Kidney (tissue), 14 donors: ENCODE results near the gene PPARG. TPM values are rescaled to one million over a fixed set of nuclear protein-coding genes. Genes with fewer than 3 reads are reported as not detected.

ENCODE experiments used
- DNase-seq, 5 donors: peaks; one replicate each; pipeline ENCODE4 v3.0.0-alpha.2; 2013 to 2020
- FAIRE-seq: peaks from 2 replicates; lab custom pipeline; 2012; peaks lifted over from hg19 to GRCh38; lab: Jason Lieb, UNC
- H3K27ac ChIP-seq, 2 donors: one replicate each; pipeline ENCODE4 v1.7.0; 2013; ENCODE audit warnings: low read depth in 2 of 2, low read length in 2 of 2, inconsistent platforms in 1 of 2
- H3K27me3 ChIP-seq: one replicate; pipeline ENCODE4 v1.7.1; 2013; ENCODE audit warnings: low read length, inconsistent platforms; ENCODE audit not compliant: control insufficient read depth, insufficient read depth
- H3K36me3 ChIP-seq, 3 donors: one replicate each; pipeline versions ENCODE4 v1.7.0 to v1.7.1; 2013; ENCODE audit warnings: low read length in 3 of 3, control low read depth in 1 of 3, inconsistent platforms in 1 of 3; ENCODE audit not compliant: insufficient read depth in 3 of 3, control insufficient read depth in 2 of 3
- H3K4me1 ChIP-seq, 3 donors: one replicate each; pipeline versions ENCODE4 v1.7.0 to v1.7.1; 2013; ENCODE audit warnings: low read length in 3 of 3, inconsistent platforms in 1 of 3, low read depth in 1 of 3; ENCODE audit not compliant: control insufficient read depth in 2 of 3, insufficient read depth in 2 of 3
- H3K4me3 ChIP-seq, 3 donors: one replicate each; pipeline versions ENCODE4 v1.7.0 to v1.8.1; 2013; ENCODE audit warnings: low read length in 3 of 3, control low read depth in 1 of 3, inconsistent platforms in 1 of 3
- H3K9ac ChIP-seq, 3 donors: one replicate each; pipeline versions ENCODE4 v1.7.0 to v1.7.1; 2013; ENCODE audit warnings: low read length in 3 of 3, control low read depth in 1 of 3, inconsistent platforms in 1 of 3
- H3K9me3 ChIP-seq, 3 donors: one replicate each; pipeline versions ENCODE4 v1.7.0 to v1.7.1; 2013; ENCODE audit warnings: low read length in 3 of 3, control low read depth in 1 of 3, inconsistent platforms in 1 of 3; ENCODE audit not compliant: control insufficient read depth in 2 of 3, insufficient read depth in 1 of 3
- intact Hi-C: fragments of 100-400 bp; cut with DNase I; formaldehyde crosslinking; loops from one replicate; pipeline ENCODE4 v1.11.1; 2022
- polyA plus RNA-seq: library from polyadenylated mRNA; stranded (reverse); fragments of 350-450 nt; fragmentation: Illumina TruSeq; extraction: RNeasy Lipid Tissue Mini Kit (QIAGEN cat#74804); gene quantifications from one replicate; pipeline ENCODE4 v1.2.3, GENCODE V29; 2014; ENCODE audit warnings: low read depth, low replicate concordance; ENCODE audit not compliant: insufficient read depth
- total RNA-seq: library from RNA; stranded (reverse); fragmentation: NEBNext Ultra II Directional; extraction: Animal tissue kit (Norgen Biotek cat#: 25700); gene quantifications from one replicate; pipeline ENCODE4 v1.2.1, GENCODE V29; 2021
- TF ChIP-seq, protein P1 (sequence below): IDR thresholded peaks from 3 replicates; pipeline ENCODE4 v1.5.1; 2012; ENCODE audit warnings: mild to moderate bottlenecking, moderate library complexity, borderline replicate concordance; ENCODE audit not compliant: insufficient read depth; ENCODE audit errors: extremely low read depth
- donor health status: control.
- donor health status: control.
- donor health status: control.
- donor health status: control.
- donor health status: control.
- donor health status: DM: yes; HTN: yes; CAD: no.
- donor health status: Normal renal cell carcinoma (clear cell type).

PPARG gene
- total and polyA plus RNA-seq, 2 donors from 2014 or later, result 19.0 to 19.2 TPM

DNA sequence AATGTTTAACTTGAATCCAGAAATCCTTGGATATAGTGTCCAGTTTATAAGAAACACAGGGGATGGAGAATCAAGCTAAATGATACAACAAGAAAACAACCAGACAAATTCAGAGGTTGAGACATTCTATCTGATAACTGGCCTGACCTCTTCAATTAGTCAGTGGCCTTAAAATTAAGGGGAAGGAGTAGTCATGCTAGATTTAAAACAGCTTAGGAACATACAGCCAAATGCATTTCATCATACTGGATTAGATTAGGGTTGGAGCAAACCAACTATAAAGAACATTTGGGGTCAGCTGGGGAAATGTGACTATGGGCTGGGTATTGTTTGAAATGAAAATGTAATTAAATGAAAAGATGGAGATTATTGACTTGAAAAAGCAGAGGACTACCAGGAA lies 53.3 kb downstream of the PPARG start:
- Histone ChIP-seq H3K9ac (no peak overlapping the region), H3K4me3 (no peak overlapping the region), H3K27ac (no peak overlapping the region), H3K9me3 (no peaks in the 10 kb centered on the region), H3K4me1 (peaks cover 0 to 20% (median 0%) of the 10 kb centered on the region in 3 donors), H3K27me3 (no peaks in the 10 kb centered on the region), H3K36me3 (no peaks in the 10 kb centered on the region)
- FAIRE-seq (no peak), DNase-seq (no peak)
- TF ChIP-seq, protein P1, sequence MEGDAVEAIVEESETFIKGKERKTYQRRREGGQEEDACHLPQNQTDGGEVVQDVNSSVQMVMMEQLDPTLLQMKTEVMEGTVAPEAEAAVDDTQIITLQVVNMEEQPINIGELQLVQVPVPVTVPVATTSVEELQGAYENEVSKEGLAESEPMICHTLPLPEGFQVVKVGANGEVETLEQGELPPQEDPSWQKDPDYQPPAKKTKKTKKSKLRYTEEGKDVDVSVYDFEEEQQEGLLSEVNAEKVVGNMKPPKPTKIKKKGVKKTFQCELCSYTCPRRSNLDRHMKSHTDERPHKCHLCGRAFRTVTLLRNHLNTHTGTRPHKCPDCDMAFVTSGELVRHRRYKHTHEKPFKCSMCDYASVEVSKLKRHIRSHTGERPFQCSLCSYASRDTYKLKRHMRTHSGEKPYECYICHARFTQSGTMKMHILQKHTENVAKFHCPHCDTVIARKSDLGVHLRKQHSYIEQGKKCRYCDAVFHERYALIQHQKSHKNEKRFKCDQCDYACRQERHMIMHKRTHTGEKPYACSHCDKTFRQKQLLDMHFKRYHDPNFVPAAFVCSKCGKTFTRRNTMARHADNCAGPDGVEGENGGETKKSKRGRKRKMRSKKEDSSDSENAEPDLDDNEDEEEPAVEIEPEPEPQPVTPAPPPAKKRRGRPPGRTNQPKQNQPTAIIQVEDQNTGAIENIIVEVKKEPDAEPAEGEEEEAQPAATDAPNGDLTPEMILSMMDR, result no peak
- intact Hi-C loops, result no loop called here

DNA sequence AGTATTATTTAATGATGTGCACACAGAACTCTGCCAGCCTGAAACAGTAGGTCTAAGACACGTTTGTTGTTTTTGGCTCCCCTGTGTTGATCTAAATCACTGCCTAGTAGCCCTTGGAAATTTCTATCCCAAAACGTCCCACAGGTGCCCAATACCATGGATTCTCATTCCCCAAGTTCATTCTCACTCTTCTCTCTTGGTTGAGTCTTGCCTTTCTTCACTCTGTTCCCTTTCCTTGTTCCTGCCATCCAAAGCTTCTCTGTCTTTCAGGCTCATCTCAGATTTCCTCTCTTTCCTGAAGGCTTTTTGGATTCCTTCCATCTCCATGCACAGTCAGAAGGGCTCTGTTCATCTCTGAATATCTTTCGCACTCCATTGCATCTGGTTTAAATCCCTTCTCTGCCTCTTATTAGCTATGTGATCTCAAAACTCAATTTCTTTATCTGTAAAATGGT lies 54.2 kb downstream of the PPARG start:
- FAIRE-seq, result no peak
- no peaks in the 10 kb centered on the region for H3K9me3 ChIP-seq
- H3K4me3 ChIP-seq, result no peak overlapping the region

DNA sequence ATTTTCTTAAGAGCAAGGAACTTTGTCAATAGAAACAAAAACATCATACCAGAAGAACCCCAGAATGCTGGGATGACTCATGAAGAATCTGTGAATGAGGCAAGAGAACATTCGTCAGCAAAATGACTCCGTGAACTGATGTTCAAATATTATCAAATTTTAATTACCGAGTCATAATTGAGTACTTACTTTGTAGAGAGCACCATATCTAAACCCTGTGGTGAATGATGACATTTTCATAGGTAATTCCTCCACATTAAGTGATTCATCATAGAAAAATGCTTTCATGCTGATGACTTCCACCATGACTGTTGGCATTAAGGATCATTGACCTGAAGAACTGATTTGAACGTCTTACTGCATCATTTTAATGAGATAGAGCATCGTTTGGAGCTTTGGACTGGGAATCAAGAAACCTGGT lies 56.3 kb downstream of the PPARG start:
- H3K4me3 ChIP-seq, result no peak overlapping the region
- FAIRE-seq, result no peak
- TF ChIP-seq, protein P1, result no peak
- H3K27ac ChIP-seq, result no peak overlapping the region
- intact Hi-C loops, result no loop called here
- H3K27me3 ChIP-seq, result no peaks in the 10 kb centered on the region
- peaks cover 0 to 11% (median 0%) of the 10 kb centered on the region in 3 donors for H3K4me1 ChIP-seq
- no peak for DNase-seq
- H3K9ac ChIP-seq, result no peak overlapping the region
- H3K9me3 ChIP-seq, result no peaks in the 10 kb centered on the region
- H3K36me3 ChIP-seq, result no peaks in the 10 kb centered on the region

More for the DNA sequence above, 54.2 kb downstream of the PPARG start:
- H3K4me1 ChIP-seq, result peaks cover 0 to 20% (median 0%) of the 10 kb centered on the region in 3 donors
- TF ChIP-seq, protein P1, result no peak
- H3K27ac ChIP-seq, result no peak overlapping the region
- no peak for DNase-seq
- intact Hi-C loops, result no loop called here
- no peaks in the 10 kb centered on the region for H3K36me3 ChIP-seq
- no peak overlapping the region for H3K9ac ChIP-seq
- no peaks in the 10 kb centered on the region for H3K27me3 ChIP-seq
